HEK293 (cell line): ENCODE measurements around the gene ASIC4.

Experiments used
- FEZF1 ChIP-seq: fragments of 450-650 bp; formaldehyde crosslinking; IDR thresholded peaks from 2 replicates; pipeline ENCODE4 v1.5.1; 2016; ENCODE audit warnings: missing biosample characterization, missing genetic modification characterization
- HOXC10 ChIP-seq: sonication (generic); formaldehyde crosslinking; IDR thresholded peaks from 2 replicates; pipeline ENCODE4 v1.8.1; 2023; ENCODE audit warnings: mild to moderate bottlenecking, missing genetic modification reagents
- KLF16 ChIP-seq: fragments of 450-650 bp; formaldehyde crosslinking; IDR thresholded peaks from 2 replicates; pipeline ENCODE4 v1.5.1; 2017; ENCODE audit warnings: missing biosample characterization, missing genetic modification characterization
- PRDM4 ChIP-seq: fragments of 450-650 bp; formaldehyde crosslinking; IDR thresholded peaks from 2 replicates; pipeline ENCODE4 v1.5.1; 2017; ENCODE audit warnings: missing biosample characterization, missing genetic modification characterization
- REST ChIP-seq: fragments of 450-650 bp; formaldehyde crosslinking; IDR thresholded peaks from 2 replicates; pipeline ENCODE4 v1.5.1; 2016; ENCODE audit warnings: missing biosample characterization, missing genetic modification characterization
- SP2 ChIP-seq: fragments of 450-650 bp; formaldehyde crosslinking; IDR thresholded peaks from 2 replicates; pipeline ENCODE4 v1.5.1; 2016; ENCODE audit warnings: missing biosample characterization, missing genetic modification characterization
- TCF7L2 ChIP-seq: IDR thresholded peaks from 2 replicates; pipeline ENCODE4 v1.6.1; 2011; ENCODE audit warnings: low read depth, mild to moderate bottlenecking, inconsistent platforms, low read length, moderate library complexity, borderline replicate concordance
- YY2 ChIP-seq: fragments of 450-650 bp; formaldehyde crosslinking; IDR thresholded peaks from 2 replicates; pipeline ENCODE4 v1.5.1; 2016; ENCODE audit warnings: missing biosample characterization, missing genetic modification characterization
- ZBTB7A ChIP-seq: fragments of 450-650 bp; formaldehyde crosslinking; IDR thresholded peaks from 2 replicates; pipeline ENCODE4 v1.5.1; 2016; ENCODE audit warnings: low read depth, missing biosample characterization, missing genetic modification characterization
- ZNF146 ChIP-seq: fragments of 450-650 bp; formaldehyde crosslinking; IDR thresholded peaks from 2 replicates; pipeline ENCODE4 v1.5.1; 2016; ENCODE audit warnings: missing biosample characterization, missing genetic modification characterization
- ZNF16 ChIP-seq: fragments of 450-650 bp; formaldehyde crosslinking; IDR thresholded peaks from 2 replicates; pipeline ENCODE4 v1.5.1; 2016; ENCODE audit warnings: low read depth, missing biosample characterization, missing genetic modification characterization
- ZNF2 ChIP-seq: fragments of 450-650 bp; formaldehyde crosslinking; IDR thresholded peaks from 2 replicates; pipeline ENCODE4 v1.5.1; 2016; ENCODE audit warnings: missing biosample characterization, missing genetic modification characterization
- ZNF214 ChIP-seq: fragments of 450-650 bp; formaldehyde crosslinking; IDR thresholded peaks from 2 replicates; pipeline ENCODE4 v1.5.1; 2017; ENCODE audit warnings: missing biosample characterization, mild to moderate bottlenecking, missing genetic modification characterization, borderline replicate concordance
- ZNF239 ChIP-seq: fragments of 450-650 bp; formaldehyde crosslinking; IDR thresholded peaks from 2 replicates; pipeline ENCODE4 v1.5.1; 2016; ENCODE audit warnings: missing biosample characterization, missing genetic modification characterization
- ZNF248 ChIP-seq: fragments of 450-650 bp; formaldehyde crosslinking; IDR thresholded peaks from 2 replicates; pipeline ENCODE4 v1.5.1; 2017; ENCODE audit warnings: missing biosample characterization, missing genetic modification characterization
- ZNF292 ChIP-seq: fragments of 450-650 bp; formaldehyde crosslinking; IDR thresholded peaks from 2 replicates; pipeline ENCODE4 v1.5.1; 2016; ENCODE audit warnings: low read depth, missing biosample characterization, missing genetic modification characterization, borderline replicate concordance
- ZNF366 ChIP-seq: fragments of 450-650 bp; formaldehyde crosslinking; conservative IDR thresholded peaks from 2 replicates; pipeline ENCODE4 v1.5.1; 2016; ENCODE audit warnings: missing biosample characterization, missing genetic modification characterization
- ZNF423 ChIP-seq: fragments of 450-650 bp; formaldehyde crosslinking; IDR thresholded peaks from 2 replicates; pipeline ENCODE4 v1.5.1; 2016; ENCODE audit warnings: missing biosample characterization, missing genetic modification characterization
- ZNF48 ChIP-seq: fragments of 450-650 bp; formaldehyde crosslinking; IDR thresholded peaks from 2 replicates; pipeline ENCODE4 v1.5.1; 2016; ENCODE audit warnings: missing biosample characterization, missing genetic modification characterization
- ZNF514 ChIP-seq: fragments of 450-650 bp; formaldehyde crosslinking; IDR thresholded peaks from 2 replicates; pipeline ENCODE4 v1.5.1; 2016; ENCODE audit warnings: missing biosample characterization, missing genetic modification characterization
- ZNF530 ChIP-seq: fragments of 450-650 bp; formaldehyde crosslinking; IDR thresholded peaks from 2 replicates; pipeline ENCODE4 v1.5.1; 2016; ENCODE audit warnings: low read depth, missing biosample characterization, missing genetic modification characterization
- ZNF560 ChIP-seq: fragments of 450-650 bp; formaldehyde crosslinking; IDR thresholded peaks from 2 replicates; pipeline ENCODE4 v1.5.1; 2017; ENCODE audit warnings: missing biosample characterization, missing genetic modification characterization, borderline replicate concordance
- ZNF585B ChIP-seq: fragments of 450-650 bp; formaldehyde crosslinking; IDR thresholded peaks from 2 replicates; pipeline ENCODE4 v1.5.1; 2016; ENCODE audit warnings: missing biosample characterization, missing genetic modification characterization
- ZNF596 ChIP-seq: fragments of 450-650 bp; IDR thresholded peaks from 2 replicates; pipeline ENCODE4 v1.5.0; 2018; ENCODE audit warnings: missing biosample characterization, mild to moderate bottlenecking, missing genetic modification characterization, moderate library complexity
- ZNF629 ChIP-seq: fragments of 450-650 bp; formaldehyde crosslinking; IDR thresholded peaks from 2 replicates; pipeline ENCODE4 v1.5.1; 2017; ENCODE audit warnings: missing biosample characterization, missing genetic modification characterization
- ZNF660 ChIP-seq: fragments of 450-650 bp; IDR thresholded peaks from 2 replicates; pipeline ENCODE4 v1.5.1; 2018; ENCODE audit warnings: missing biosample characterization, mild to moderate bottlenecking, missing genetic modification characterization
- ZSCAN30 ChIP-seq: fragments of 450-650 bp; IDR thresholded peaks from 2 replicates; pipeline ENCODE4 v1.5.1; 2018; ENCODE audit warnings: missing biosample characterization, mild to moderate bottlenecking, missing genetic modification characterization, moderate library complexity
- TF ChIP-seq, protein P1 (sequence below): fragments of 450-650 bp; formaldehyde crosslinking; IDR thresholded peaks from 2 replicates; pipeline ENCODE4 v1.5.1; 2016; ENCODE audit warnings: missing biosample characterization, missing genetic modification characterization, borderline replicate concordance
- TF ChIP-seq, protein P2 (sequence below): fragments of 450-650 bp; formaldehyde crosslinking; IDR thresholded peaks from 2 replicates; pipeline ENCODE4 v1.5.1; 2016; ENCODE audit warnings: missing biosample characterization, missing genetic modification characterization

ASIC4 gene

DNA sequence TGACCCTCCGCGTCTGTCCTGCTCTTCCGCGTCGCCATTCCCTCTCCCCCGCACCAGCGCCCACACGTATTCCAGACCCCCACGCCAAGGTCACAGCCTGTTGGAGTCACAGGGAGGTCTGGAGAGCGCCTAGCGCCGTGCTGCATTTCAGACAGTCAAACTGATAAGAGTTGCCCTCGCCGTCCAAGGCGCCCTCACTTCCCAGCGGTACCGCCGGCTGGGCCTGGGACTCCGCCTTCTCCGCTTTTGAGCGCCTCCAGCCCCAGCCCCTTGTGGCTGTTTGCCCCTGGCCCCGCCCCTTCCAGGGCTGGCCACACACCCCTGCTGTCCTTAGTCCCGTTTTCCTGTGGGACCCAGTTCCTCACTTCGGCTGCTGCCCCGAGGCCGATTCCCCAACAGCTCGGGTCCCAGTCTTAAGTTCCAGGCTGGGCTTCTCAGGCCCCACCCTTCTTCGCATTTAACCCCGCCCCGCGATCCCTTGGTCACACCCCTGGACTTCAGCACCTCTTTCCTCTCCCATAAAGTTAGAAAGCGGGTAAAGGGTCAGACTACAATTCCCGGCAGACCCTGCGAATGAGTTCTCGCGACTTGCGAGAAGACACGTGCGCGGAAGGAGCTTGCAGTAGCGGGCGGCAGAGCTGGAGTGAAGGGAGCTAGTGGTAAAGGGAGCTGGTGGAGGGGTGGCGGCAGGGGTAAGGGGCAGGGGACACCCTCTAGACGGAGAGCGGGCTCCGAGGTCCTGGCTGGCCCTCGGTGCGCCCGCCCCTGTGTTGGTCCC, 15.8 kb upstream of the ASIC4 start, which contains the start of gene GMPPA (continued):
- no peak for TF ChIP-seq ZNF214 (tag by site-specific recombination)
- no peak for TF ChIP-seq ZNF629 (tag by site-specific recombination)
- no peak for TF ChIP-seq YY2 (tag by site-specific recombination)
- TF ChIP-seq, protein P1, sequence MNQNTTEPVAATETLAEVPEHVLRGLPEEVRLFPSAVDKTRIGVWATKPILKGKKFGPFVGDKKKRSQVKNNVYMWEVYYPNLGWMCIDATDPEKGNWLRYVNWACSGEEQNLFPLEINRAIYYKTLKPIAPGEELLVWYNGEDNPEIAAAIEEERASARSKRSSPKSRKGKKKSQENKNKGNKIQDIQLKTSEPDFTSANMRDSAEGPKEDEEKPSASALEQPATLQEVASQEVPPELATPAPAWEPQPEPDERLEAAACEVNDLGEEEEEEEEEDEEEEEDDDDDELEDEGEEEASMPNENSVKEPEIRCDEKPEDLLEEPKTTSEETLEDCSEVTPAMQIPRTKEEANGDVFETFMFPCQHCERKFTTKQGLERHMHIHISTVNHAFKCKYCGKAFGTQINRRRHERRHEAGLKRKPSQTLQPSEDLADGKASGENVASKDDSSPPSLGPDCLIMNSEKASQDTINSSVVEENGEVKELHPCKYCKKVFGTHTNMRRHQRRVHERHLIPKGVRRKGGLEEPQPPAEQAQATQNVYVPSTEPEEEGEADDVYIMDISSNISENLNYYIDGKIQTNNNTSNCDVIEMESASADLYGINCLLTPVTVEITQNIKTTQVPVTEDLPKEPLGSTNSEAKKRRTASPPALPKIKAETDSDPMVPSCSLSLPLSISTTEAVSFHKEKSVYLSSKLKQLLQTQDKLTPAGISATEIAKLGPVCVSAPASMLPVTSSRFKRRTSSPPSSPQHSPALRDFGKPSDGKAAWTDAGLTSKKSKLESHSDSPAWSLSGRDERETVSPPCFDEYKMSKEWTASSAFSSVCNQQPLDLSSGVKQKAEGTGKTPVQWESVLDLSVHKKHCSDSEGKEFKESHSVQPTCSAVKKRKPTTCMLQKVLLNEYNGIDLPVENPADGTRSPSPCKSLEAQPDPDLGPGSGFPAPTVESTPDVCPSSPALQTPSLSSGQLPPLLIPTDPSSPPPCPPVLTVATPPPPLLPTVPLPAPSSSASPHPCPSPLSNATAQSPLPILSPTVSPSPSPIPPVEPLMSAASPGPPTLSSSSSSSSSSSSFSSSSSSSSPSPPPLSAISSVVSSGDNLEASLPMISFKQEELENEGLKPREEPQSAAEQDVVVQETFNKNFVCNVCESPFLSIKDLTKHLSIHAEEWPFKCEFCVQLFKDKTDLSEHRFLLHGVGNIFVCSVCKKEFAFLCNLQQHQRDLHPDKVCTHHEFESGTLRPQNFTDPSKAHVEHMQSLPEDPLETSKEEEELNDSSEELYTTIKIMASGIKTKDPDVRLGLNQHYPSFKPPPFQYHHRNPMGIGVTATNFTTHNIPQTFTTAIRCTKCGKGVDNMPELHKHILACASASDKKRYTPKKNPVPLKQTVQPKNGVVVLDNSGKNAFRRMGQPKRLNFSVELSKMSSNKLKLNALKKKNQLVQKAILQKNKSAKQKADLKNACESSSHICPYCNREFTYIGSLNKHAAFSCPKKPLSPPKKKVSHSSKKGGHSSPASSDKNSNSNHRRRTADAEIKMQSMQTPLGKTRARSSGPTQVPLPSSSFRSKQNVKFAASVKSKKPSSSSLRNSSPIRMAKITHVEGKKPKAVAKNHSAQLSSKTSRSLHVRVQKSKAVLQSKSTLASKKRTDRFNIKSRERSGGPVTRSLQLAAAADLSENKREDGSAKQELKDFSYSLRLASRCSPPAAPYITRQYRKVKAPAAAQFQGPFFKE: no peak
- TF ChIP-seq KLF16 (tag by site-specific recombination): no peak
- TF ChIP-seq ZNF660 (tag by site-specific recombination): no peak
- TF ChIP-seq PRDM4: no peak
- no peak for TF ChIP-seq FEZF1 (tag by site-specific recombination)
- no peak for TF ChIP-seq ZNF239 (tag by site-specific recombination)
- no peak for TF ChIP-seq ZNF560 (tag by site-specific recombination)
- TF ChIP-seq ZNF2 (tag by site-specific recombination): no peak
- TF ChIP-seq ZNF248: no peak
- TF ChIP-seq ZNF585B (tag by site-specific recombination): no peak
- no peak for TF ChIP-seq ZNF146
- TF ChIP-seq, protein P2, sequence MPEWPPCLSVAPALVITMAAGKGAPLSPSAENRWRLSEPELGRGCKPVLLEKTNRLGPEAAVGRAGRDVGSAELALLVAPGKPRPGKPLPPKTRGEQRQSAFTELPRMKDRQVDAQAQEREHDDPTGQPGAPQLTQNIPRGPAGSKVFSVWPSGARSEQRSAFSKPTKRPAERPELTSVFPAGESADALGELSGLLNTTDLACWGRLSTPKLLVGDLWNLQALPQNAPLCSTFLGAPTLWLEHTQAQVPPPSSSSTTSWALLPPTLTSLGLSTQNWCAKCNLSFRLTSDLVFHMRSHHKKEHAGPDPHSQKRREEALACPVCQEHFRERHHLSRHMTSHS: no peak
- TF ChIP-seq TCF7L2: no peak
- no peak; the same call in 1 of the 2 replicates for TF ChIP-seq ZNF423
- no peak for TF ChIP-seq ZBTB7A
- no peak for TF ChIP-seq ZNF530
- TF ChIP-seq SP2 (tag by site-specific recombination): peak; percentile 93
- no peak for TF ChIP-seq ZNF292 (tag by site-specific recombination)
- TF ChIP-seq ZNF48: no peak
- TF ChIP-seq ZNF514: no peak
- no peak for TF ChIP-seq ZSCAN30 (tag by site-specific recombination)
- no peak for TF ChIP-seq ZNF596 (tag by site-specific recombination)
- no peak for TF ChIP-seq ZNF16
- TF ChIP-seq REST (tag by site-specific recombination): peak; percentile 37; the same call in 1 of the 2 replicates
- TF ChIP-seq HOXC10 (CRISPR knock-in tag): no peak
- peak; percentile 55 for TF ChIP-seq ZNF366 (tag by site-specific recombination)
